Mucosa of rectum (tissue), 2 donors: ENCODE results near the gene LSMEM2.
"Not testable (repeated sequence)": the region's sequence is repeated elsewhere in the genome, so short reads cannot be mapped to it uniquely, and the experiment has no call there.

Experiments used
- H3K27ac ChIP-seq, 2 donors: one replicate each; pipeline ENCODE4 v1.7.0; 2013; ENCODE audit warnings: inconsistent platforms in 2 of 2, low read depth in 2 of 2, low read length in 2 of 2
- H3K27me3 ChIP-seq, 2 donors: one replicate each; pipeline ENCODE4 v1.7.0; 2013; ENCODE audit warnings: low read length in 2 of 2; ENCODE audit not compliant: control insufficient read depth in 2 of 2, insufficient read depth in 2 of 2
- H3K36me3 ChIP-seq, 2 donors: one replicate each; pipeline ENCODE4 v1.7.0; 2013; ENCODE audit warnings: low read length in 2 of 2; ENCODE audit not compliant: control insufficient read depth in 2 of 2, insufficient read depth in 2 of 2
- H3K4me1 ChIP-seq, 2 donors: one replicate each; pipeline ENCODE4 v1.7.0; 2013; ENCODE audit warnings: low read length in 2 of 2, mild to moderate bottlenecking in 1 of 2; ENCODE audit not compliant: control insufficient read depth in 2 of 2, insufficient read depth in 2 of 2
- H3K4me3 ChIP-seq, 2 donors: one replicate each; pipeline ENCODE4 v1.7.0; 2013; ENCODE audit warnings: low read length in 2 of 2
- H3K9ac ChIP-seq, 2 donors: one replicate each; pipeline ENCODE4 v1.7.0; 2013; ENCODE audit warnings: low read length in 2 of 2, low read depth in 1 of 2, mild to moderate bottlenecking in 1 of 2
- H3K9me3 ChIP-seq, 2 donors: one replicate each; pipeline ENCODE4 v1.7.0; 2013; ENCODE audit warnings: low read length in 2 of 2; ENCODE audit not compliant: control insufficient read depth in 2 of 2
- donor health status: healthy.
- donor health status: Normal muscosa, but diverticular disease.

The LSMEM2 gene

DNA sequence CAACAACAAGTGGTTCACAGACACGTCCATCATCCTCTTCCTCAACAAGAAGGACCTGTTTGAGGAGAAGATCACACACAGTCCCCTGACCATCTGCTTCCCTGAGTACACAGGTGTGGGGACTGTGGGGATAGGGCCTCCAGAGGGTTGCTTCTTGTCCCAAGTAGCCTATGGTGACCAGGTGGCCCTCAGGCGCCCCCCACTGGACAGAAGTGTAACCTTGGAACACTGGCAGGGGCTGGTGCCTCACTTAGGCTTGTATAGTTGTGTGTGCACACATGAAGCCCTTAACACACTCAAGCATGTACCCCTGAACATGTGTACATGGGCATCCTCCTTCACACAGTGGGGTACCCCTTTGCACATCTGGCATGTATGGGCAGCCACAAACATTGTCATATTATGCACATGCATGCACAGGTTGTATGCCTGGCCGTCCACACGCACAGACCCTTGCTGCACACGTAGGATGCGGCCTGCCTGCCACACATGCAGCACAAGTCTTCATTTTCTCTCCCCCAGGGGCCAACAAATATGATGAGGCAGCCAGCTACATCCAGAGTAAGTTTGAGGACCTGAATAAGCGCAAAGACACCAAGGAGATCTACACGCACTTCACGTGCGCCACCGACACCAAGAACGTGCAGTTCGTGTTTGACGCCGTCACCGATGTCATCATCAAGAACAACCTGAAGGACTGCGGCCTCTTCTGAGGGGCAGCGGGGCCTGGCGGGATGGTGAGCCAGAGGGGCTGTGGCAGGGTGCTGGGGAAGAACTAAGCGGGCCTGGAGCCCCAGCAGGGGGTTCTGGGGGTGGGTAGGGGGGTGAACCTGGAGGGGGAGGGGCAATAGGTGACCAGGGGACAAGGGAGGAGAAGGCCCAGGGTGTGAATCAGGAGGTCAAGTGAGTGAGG lies 21.7 kb upstream of the LSMEM2 start:
- peaks cover 12 to 15% of the 10 kb centered on the region in 2 donors for H3K4me1 ChIP-seq
- no peak overlapping the region for H3K4me3 ChIP-seq
- peaks cover 20 to 32% of the 10 kb centered on the region in 2 donors for H3K36me3 ChIP-seq
- no peaks in the 10 kb centered on the region for H3K9me3 ChIP-seq
- no peak overlapping the region for H3K9ac ChIP-seq
- H3K27ac ChIP-seq, result no peak overlapping the region
- no peaks in the 10 kb centered on the region for H3K27me3 ChIP-seq

DNA sequence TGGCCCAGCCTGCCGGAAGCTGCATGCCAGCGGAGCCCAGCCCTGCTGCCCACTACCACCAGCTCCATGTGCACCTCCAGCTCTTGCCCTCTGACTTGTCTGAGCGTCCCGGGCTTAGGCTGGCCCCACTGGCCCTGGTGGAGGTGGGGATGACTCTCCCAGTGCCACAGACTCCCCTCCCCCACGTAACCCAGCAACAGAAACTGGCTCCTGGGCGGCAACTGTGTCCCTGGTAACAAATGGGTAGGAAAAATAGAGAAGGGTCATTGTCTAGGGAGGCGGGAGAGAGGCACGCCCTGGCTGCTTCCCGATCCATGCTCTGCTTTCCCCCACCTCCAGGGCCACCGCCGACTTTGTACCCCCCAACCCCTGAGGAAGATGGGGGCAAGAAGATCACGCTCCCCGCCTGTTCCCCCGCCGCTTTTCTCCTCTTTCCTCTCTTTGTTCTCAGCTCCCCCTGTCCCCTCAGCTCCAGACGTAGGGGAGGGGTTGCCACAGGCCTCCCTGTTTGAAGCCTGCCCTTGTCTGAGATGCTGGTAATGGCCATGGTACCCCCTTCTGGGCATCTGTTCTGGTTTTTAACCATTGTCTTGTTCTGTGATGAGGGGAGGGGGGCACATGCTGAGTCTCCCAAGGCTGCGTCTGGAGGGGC lies 20.7 kb upstream of the LSMEM2 start:
- Histone ChIP-seq H3K9ac (no peak overlapping the region), H3K27ac (no peak overlapping the region), H3K36me3 (peaks cover 20 to 26% of the 10 kb centered on the region in 2 donors), H3K27me3 (no peaks in the 10 kb centered on the region), H3K4me1 (peaks cover 12 to 15% of the 10 kb centered on the region in 2 donors), H3K4me3 (no peak overlapping the region), H3K9me3 (no peaks in the 10 kb centered on the region)

DNA sequence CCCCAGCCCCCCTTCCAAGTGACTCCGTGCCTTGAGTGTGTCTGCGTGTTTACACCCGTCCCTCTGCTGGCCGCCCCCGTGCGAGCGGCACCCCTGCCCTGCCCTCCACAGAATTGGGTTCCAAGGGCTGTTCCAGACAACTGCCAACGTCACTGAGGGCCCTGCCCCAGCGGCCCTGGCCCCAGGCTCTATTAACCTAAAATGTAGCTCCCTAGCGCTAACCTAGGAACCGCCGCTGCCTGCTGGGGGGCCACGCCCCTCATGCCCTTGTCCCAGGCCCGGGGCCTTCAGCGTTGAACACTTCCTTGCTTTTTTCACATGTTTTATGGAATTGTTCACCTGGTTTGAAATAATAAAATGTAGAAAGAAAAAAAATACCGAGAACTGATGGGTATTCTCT lies 19.9 kb upstream of the LSMEM2 start:
- Histone ChIP-seq H3K4me3 (no peak overlapping the region), H3K4me1 (peaks cover 12 to 15% of the 10 kb centered on the region in 2 donors), H3K9ac (no peak overlapping the region)

DNA sequence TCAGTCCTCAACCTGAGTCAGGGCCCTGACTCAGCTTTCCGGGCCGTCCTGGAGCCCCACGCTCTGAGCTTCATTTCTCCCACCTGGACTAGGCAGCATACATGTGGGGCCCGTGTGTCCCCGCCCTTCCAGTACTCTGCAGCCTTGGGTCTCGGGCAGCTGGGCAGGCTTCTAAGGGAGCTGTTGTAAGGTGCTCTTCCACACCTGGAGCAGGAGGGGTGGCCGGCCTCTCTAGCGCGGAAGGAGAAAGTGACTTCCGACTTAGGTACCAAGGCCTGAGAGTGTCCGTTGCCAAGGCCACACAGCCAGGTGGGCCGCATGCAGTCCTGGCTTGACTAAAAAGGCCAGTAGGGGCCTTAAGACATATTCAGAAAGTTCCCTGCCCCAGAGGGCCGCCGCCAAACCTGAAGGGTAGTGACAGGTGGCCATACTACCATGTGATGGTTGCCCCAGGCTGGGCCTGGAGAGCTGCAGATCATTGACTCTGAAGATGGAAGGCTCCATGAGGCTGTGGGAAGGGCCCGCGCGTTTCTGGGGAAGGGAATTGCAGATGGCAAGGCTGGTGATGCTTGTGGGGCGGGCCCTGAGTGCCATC lies 19.4 kb upstream of the LSMEM2 start:
- Histone ChIP-seq H3K27ac (peak overlapping the region; percentile 53 to 87), H3K36me3 (peaks cover 18 to 20% of the 10 kb centered on the region in 2 donors), H3K4me3 (peak overlapping the region in 1 of 2 donors; percentile 42), H3K27me3 (no peaks in the 10 kb centered on the region), H3K4me1 (peaks cover 14 to 16% of the 10 kb centered on the region in 2 donors), H3K9me3 (no peaks in the 10 kb centered on the region), H3K9ac (peak overlapping the region in 1 of 2 donors; percentile 90)

More for the DNA sequence above, 19.9 kb upstream of the LSMEM2 start:
- H3K27me3 ChIP-seq, result no peaks in the 10 kb centered on the region
- peak overlapping the region in 1 of 2 donors; percentile 53 for H3K27ac ChIP-seq
- H3K9me3 ChIP-seq, result no peaks in the 10 kb centered on the region
- H3K36me3 ChIP-seq, result peaks cover 20 to 22% of the 10 kb centered on the region in 2 donors

DNA sequence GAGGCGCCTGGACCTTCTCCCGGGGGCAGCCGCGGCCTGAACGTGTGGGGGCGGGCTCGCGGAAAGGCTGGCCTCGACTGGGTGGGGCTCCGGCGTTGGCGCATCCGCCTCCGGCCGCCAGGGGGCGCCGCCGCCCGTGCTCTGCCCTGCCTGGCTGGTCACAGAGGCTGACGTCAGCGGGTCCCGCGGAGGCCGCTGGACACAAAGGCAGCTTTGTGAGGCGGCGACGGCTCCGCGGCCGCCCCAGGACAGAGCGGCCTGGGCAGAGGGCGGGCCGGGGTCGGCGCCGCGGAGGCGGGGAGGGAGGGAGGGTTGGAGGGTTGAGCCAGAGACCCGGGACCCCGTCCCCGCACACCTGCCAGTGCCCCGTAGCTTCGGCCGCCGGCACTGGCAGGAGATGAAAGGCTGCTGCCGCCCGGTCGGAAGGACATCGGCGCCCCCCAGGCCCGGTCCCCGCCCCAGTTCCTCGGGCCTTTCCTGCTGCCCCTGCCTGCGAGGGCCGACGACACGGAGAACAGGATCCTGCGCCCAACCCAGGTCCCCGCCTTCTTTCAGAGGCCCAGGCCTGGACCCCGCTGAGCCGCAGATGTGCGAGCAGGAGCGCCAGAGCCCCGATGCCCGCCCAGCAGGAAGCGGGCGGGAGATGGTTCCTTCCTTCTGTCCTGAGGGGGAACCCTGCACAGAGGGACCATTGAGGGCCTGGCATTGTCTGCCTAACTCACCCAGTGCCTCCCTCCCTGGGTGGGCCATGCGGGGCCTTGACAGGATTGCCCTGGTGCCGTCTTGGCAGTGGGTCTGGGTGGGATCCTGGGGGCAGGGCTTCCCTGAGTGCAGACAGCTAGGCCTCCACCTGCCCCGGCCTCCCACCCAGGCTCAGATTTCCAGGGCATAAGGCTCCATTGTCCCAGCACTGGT lies 18.6 kb upstream of the LSMEM2 start:
- peaks cover 18 to 20% of the 10 kb centered on the region in 2 donors for H3K36me3 ChIP-seq
- peaks cover 17 to 21% of the 10 kb centered on the region in 2 donors for H3K4me1 ChIP-seq
- no peaks in the 10 kb centered on the region for H3K9me3 ChIP-seq
- H3K9ac ChIP-seq, result peak overlapping the region; percentile 85 to 90
- peak overlapping the region; percentile 42 to 66 for H3K4me3 ChIP-seq
- peak overlapping the region; percentile 82 to 87 for H3K27ac ChIP-seq
- H3K27me3 ChIP-seq, result no peaks in the 10 kb centered on the region

GRCh38 chr3:50260942-50261441 lies 17.9 kb upstream of the LSMEM2 start:
- H3K36me3 ChIP-seq, result peaks cover 18 to 20% of the 10 kb centered on the region in 2 donors
- no peaks in the 10 kb centered on the region for H3K9me3 ChIP-seq
- H3K27me3 ChIP-seq, result no peaks in the 10 kb centered on the region
- no peak overlapping the region for H3K4me3 ChIP-seq
- H3K27ac ChIP-seq, result peak overlapping the region in 1 of 2 donors; percentile 87
- H3K9ac ChIP-seq, result peak overlapping the region; percentile 85 to 90
- peaks cover 24 to 27% of the 10 kb centered on the region in 2 donors for H3K4me1 ChIP-seq

GRCh38 chr3:50261505-50261904 lies 17.4 kb upstream of the LSMEM2 start:
- no peaks in the 10 kb centered on the region for H3K27me3 ChIP-seq
- peak overlapping the region in 1 of 2 donors; percentile 87 for H3K27ac ChIP-seq
- no peaks in the 10 kb centered on the region for H3K9me3 ChIP-seq
- H3K9ac ChIP-seq, result peak overlapping the region in 1 of 2 donors; percentile 90
- H3K36me3 ChIP-seq, result peaks cover 13 to 16% of the 10 kb centered on the region in 2 donors
- no peak overlapping the region for H3K4me3 ChIP-seq
- H3K4me1 ChIP-seq, result peaks cover 29 to 32% of the 10 kb centered on the region in 2 donors

- not testable (repeated sequence) for H3K36me3 ChIP-seq, H3K27ac ChIP-seq, H3K9ac ChIP-seq, H3K27me3 ChIP-seq, H3K4me3 ChIP-seq, H3K9me3 ChIP-seq
- peaks cover 36 to 39% of the 10 kb centered on the region in 2 donors for H3K4me1 ChIP-seq
These were observed 16.7 kb upstream of the LSMEM2 start for GRCh38 chr3:50262200-50262599.

DNA sequence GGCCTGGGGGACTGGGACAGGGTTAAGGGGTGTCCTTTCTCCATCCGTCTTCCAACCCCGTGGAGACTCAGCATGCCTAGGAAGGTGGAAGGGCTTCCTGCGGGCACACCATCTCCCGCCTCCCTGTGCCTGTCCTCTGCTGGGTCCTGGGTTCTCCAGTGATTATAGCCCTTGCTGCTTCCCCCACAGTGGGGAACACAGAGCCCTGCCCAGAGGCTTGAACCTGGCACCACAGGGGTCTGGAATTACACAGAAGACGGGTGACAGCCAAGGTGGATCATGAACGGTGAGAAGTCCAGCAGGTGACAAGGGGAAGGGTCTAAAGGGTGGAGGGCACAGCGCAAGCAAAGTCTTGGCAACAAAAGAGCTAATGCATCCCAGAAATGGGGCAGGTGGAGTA lies 16.1 kb upstream of the LSMEM2 start:
- H3K4me1 ChIP-seq, result peaks cover 41 to 44% of the 10 kb centered on the region in 2 donors
- no peaks in the 10 kb centered on the region for H3K27me3 ChIP-seq
- peaks cover 3 to 5% of the 10 kb centered on the region in 2 donors for H3K36me3 ChIP-seq
- H3K9me3 ChIP-seq, result no peaks in the 10 kb centered on the region
- H3K9ac ChIP-seq, result no peak overlapping the region
- H3K4me3 ChIP-seq, result no peak overlapping the region
- H3K27ac ChIP-seq, result no peak overlapping the region
